HG02610 (cell line): Measurements from ENCODE around the gene TAF15.

Source experiments
- ATAC-seq: cut with Tn5 transposase; IDR thresholded peaks from one replicate; pipeline ENCODE4 v1.9.1; 2021; ENCODE audit warnings: mild to moderate bottlenecking, moderate library complexity; ENCODE audit not compliant: unreplicated experiment

The TAF15 gene

GRCh38 chr17:35816723-35817122 is 7.4 kb downstream of the TAF15 start:
- no peak for ATAC-seq

GRCh38 chr17:35817196-35817595 is 7.9 kb downstream of the TAF15 start:
- ATAC-seq: no peak

- ATAC-seq: no peak
Observed at GRCh38 chr17:35819455-35819854, 10.2 kb downstream of the TAF15 start.

- ATAC-seq: no peak
Observed at GRCh38 chr17:35821308-35821707, 12.0 kb downstream of the TAF15 start.

- no peak for ATAC-seq
Observed at GRCh38 chr17:35825206-35825605, 15.9 kb downstream of the TAF15 start.

GRCh38 chr17:35841101-35841500 is 31.8 kb downstream of the TAF15 start:
- ATAC-seq: no peak

- ATAC-seq: no peak
Observed at GRCh38 chr17:35841505-35841904, 32.2 kb downstream of the TAF15 start.

GRCh38 chr17:35842239-35842638 is 33.0 kb downstream of the TAF15 start:
- no peak for ATAC-seq

- no peak for ATAC-seq
Observed at GRCh38 chr17:35843698-35844097, 34.4 kb downstream of the TAF15 start.

GRCh38 chr17:35844547-35844946 is 35.3 kb downstream of the TAF15 start:
- no peak for ATAC-seq

- no peak for ATAC-seq
Observed at GRCh38 chr17:35846055-35846809, 36.9 kb downstream of the TAF15 start.

- no peak for ATAC-seq
Observed at GRCh38 chr17:35847006-35847405, 37.7 kb downstream of the TAF15 start.

GRCh38 chr17:35847633-35848373 is 38.5 kb downstream of the TAF15 start:
- ATAC-seq: no peak

GRCh38 chr17:35849469-35850348 is 40.4 kb downstream of the TAF15 start:
- no peak for ATAC-seq

GRCh38 chr17:35855965-35856364 is 46.7 kb downstream of the TAF15 start:
- no peak for ATAC-seq

- ATAC-seq: no peak
Observed at GRCh38 chr17:35856603-35857002, 47.3 kb downstream of the TAF15 start.

GRCh38 chr17:35864853-35865252 is 55.6 kb downstream of the TAF15 start:
- ATAC-seq: no peak

- no peak for ATAC-seq
Observed at GRCh38 chr17:35865412-35866340, 56.4 kb downstream of the TAF15 start.

- ATAC-seq: no peak
Observed at GRCh38 chr17:35866341-35866950, 57.2 kb downstream of the TAF15 start.

- no peak for ATAC-seq
Observed at GRCh38 chr17:35867574-35867973, 58.3 kb downstream of the TAF15 start.
